Activated CD4-positive, alpha-beta memory T cell treated with anti-CD3 and anti-CD28 coated beads, Interleukin-2, amount 10 ng/mL, durations not matched to agents 7 days and 5 days (primary cell): ENCODE measurements around the gene FMO5. TPM values are rescaled to one million over a fixed set of nuclear protein-coding genes. Genes with fewer than 3 reads are reported as not detected.
"Not testable (repeated sequence)": the region's sequence is repeated elsewhere in the genome, so short reads cannot be mapped to it uniquely, and the experiment has no call there.

ENCODE experiments used
- CTCF ChIA-PET: fragments of 350-600 bp; sonication (Branson Sonifier 250); formaldehyde crosslinking; loops from one replicate; lab custom pipeline; 2021; ENCODE audit warnings: antibody characterized with exemption, inconsistent platforms; lab: Charles Lee
- POLR2A ChIA-PET: fragments of 350-600 bp; sonication (Branson Sonifier 250); formaldehyde crosslinking; loops from one replicate; lab custom pipeline; 2021; ENCODE audit warnings: antibody characterized with exemption; lab: Charles Lee
- DNase-seq: peaks from one replicate; pipeline ENCODE4 v3.0.0-alpha.2; 2020
- H3K27ac Mint-ChIP-seq: one replicate; pipeline ENCODE4 v1.8.0; 2021; ENCODE audit warnings: mild to moderate bottlenecking, mixed read lengths
- H3K27me3 Mint-ChIP-seq: one replicate; pipeline ENCODE4 v1.8.0; 2021; ENCODE audit warnings: mixed read lengths
- H3K36me3 Mint-ChIP-seq: one replicate; pipeline ENCODE4 v1.8.0; 2021; ENCODE audit warnings: low read depth, mixed read lengths
- H3K4me1 Mint-ChIP-seq: one replicate; pipeline ENCODE4 v1.8.0; 2021; ENCODE audit warnings: mixed read lengths
- H3K4me3 Mint-ChIP-seq: one replicate; pipeline ENCODE4 v1.8.0; 2021; ENCODE audit warnings: mild to moderate bottlenecking, mixed read lengths
- H3K9me3 Mint-ChIP-seq: one replicate; pipeline ENCODE4 v1.8.0; 2021; ENCODE audit warnings: mixed read lengths
- total RNA-seq, 2 experiments: library from RNA; stranded (reverse); gene quantifications; one replicate each; pipeline ENCODE4 v1.2.3, GENCODE V29; 2021

Gene FMO5
- total RNA-seq, 2 experiments from 2014 or later: 0.53 to 0.73 TPM

GRCh38 chr1:147236959-147237791 lies 12.0 kb upstream of the FMO5 start:
- H3K27me3 Mint-ChIP-seq: peaks cover 3% of the 10 kb centered on the region
- H3K4me3 Mint-ChIP-seq: no peak overlapping the region
- POLR2A ChIA-PET: interaction anchor here (2.3 kb wide), 1 partner anchor 153 kb away, joined by 8 read pairs; no protein-coding TSS in a partner anchor
- H3K27ac Mint-ChIP-seq: no peak overlapping the region
- DNase-seq: no peak
- H3K9me3 Mint-ChIP-seq: peaks cover 2% of the 10 kb centered on the region
- H3K4me1 Mint-ChIP-seq: peaks cover 6% of the 10 kb centered on the region
- H3K36me3 Mint-ChIP-seq: no peaks in the 10 kb centered on the region
- CTCF ChIA-PET: interaction anchor here (1.2 kb wide), 1 partner anchor 64 kb away, joined by 4 read pairs; no protein-coding TSS in a partner anchor

GRCh38 chr1:147236448-147236847 lies 11.3 kb upstream of the FMO5 start:
- Mint-ChIP-seq H3K4me3 (no peak overlapping the region), H3K27ac (no peak overlapping the region), H3K4me1 (no peaks in the 10 kb centered on the region), H3K27me3 (peaks cover 4% of the 10 kb centered on the region), H3K36me3 (no peaks in the 10 kb centered on the region), H3K9me3 (peaks cover 2% of the 10 kb centered on the region)
- ChIA-PET POLR2A (interaction anchor here (2.3 kb wide), 1 partner anchor 152 kb away, joined by 8 read pairs; no protein-coding TSS in a partner anchor), CTCF (no interaction called here)
- DNase-seq: no peak

DNA sequence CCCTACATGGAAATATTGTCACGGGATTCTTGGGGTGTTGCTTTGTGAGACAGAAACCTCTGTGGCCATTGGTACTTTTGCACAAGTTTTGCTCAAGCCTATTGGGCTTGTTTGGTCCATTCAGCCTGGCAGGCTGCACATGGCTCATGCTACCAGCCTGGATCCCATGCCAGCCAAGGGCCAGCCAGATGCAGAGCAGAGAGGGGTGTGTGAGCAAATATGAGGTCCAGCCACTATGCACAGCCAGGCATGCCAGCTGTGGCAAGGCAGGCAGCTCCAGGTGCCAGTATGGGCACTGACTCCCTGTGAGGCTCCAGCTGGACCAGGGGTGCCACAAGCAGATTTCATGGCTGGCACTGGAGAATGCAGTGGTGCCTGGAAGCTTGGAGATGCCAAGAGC lies 10.7 kb upstream of the FMO5 start:
- Mint-ChIP-seq H3K27me3 (peaks cover 11% of the 10 kb centered on the region), H3K4me1 (no peaks in the 10 kb centered on the region)
- CTCF ChIA-PET: no interaction called here

GRCh38 chr1:147233903-147234302 lies 8.8 kb upstream of the FMO5 start:
- CTCF ChIA-PET: not testable (repeated sequence)

More for the DNA sequence above, 10.7 kb upstream of the FMO5 start:
- Mint-ChIP-seq H3K36me3 (no peaks in the 10 kb centered on the region), H3K9me3 (peaks cover 2% of the 10 kb centered on the region), H3K27ac (no peak overlapping the region), H3K4me3 (no peak overlapping the region)
- POLR2A ChIA-PET: no interaction called here
- DNase-seq: no peak

GRCh38 chr1:147231032-147231431 lies 5.9 kb upstream of the FMO5 start:
- H3K27ac Mint-ChIP-seq, CTCF ChIA-PET, H3K4me1 Mint-ChIP-seq, DNase-seq, H3K36me3 Mint-ChIP-seq, H3K4me3 Mint-ChIP-seq, H3K27me3 Mint-ChIP-seq, H3K9me3 Mint-ChIP-seq, POLR2A ChIA-PET: not testable (repeated sequence)

More at GRCh38 chr1:147233903-147234302, 8.8 kb upstream of the FMO5 start:
- H3K9me3 Mint-ChIP-seq, H3K27ac Mint-ChIP-seq, POLR2A ChIA-PET, H3K36me3 Mint-ChIP-seq, H3K4me1 Mint-ChIP-seq, DNase-seq, H3K4me3 Mint-ChIP-seq, H3K27me3 Mint-ChIP-seq: not testable (repeated sequence)

GRCh38 chr1:147223740-147224615 lies 1.2 kb downstream of the FMO5 start:
- peaks cover 3% of the 10 kb centered on the region for H3K36me3 Mint-ChIP-seq
- no peak for DNase-seq
- peaks cover 18% of the 10 kb centered on the region for H3K4me1 Mint-ChIP-seq
- no peak overlapping the region for H3K4me3 Mint-ChIP-seq
- CTCF ChIA-PET: interaction anchor here (1.4 kb wide), 1 partner anchor 19 kb away, joined by 5 read pairs; no protein-coding TSS in a partner anchor
- H3K27ac Mint-ChIP-seq: no peak overlapping the region
- no peaks in the 10 kb centered on the region for H3K9me3 Mint-ChIP-seq
- peaks cover 1% of the 10 kb centered on the region for H3K27me3 Mint-ChIP-seq
- POLR2A ChIA-PET: interaction anchor here (2.0 kb wide), 1 partner anchor 139 kb away, joined by 6 read pairs; no protein-coding TSS in a partner anchor

DNA sequence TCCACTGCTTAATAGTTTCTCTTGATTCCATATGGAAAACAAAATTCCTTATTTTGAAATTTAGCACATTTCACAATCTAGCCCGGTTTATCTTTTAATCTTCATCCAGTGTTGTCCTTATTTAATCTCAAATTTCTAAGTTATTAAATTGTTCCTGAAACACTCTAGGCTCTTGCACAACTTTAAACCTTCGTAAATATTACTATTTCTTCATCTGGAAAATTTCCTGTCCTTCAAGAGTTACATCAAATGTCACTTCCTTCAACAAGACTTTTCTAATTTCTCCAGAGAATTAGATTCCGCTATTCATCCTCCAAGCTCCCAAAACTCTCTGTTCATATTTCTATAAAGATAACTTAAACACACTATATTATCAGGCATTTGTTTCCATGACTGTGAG lies 6.5 kb downstream of the FMO5 start:
- no peak for DNase-seq
- H3K27ac Mint-ChIP-seq: no peak overlapping the region
- POLR2A ChIA-PET: no interaction called here
- CTCF ChIA-PET: no interaction called here
- H3K27me3 Mint-ChIP-seq: peaks cover 1% of the 10 kb centered on the region
- no peaks in the 10 kb centered on the region for H3K9me3 Mint-ChIP-seq
- no peaks in the 10 kb centered on the region for H3K4me1 Mint-ChIP-seq
- no peak overlapping the region for H3K4me3 Mint-ChIP-seq
- H3K36me3 Mint-ChIP-seq: no peaks in the 10 kb centered on the region

GRCh38 chr1:147217141-147217540 lies 8.0 kb downstream of the FMO5 start:
- Mint-ChIP-seq H3K36me3 (no peaks in the 10 kb centered on the region), H3K4me1 (no peaks in the 10 kb centered on the region), H3K4me3 (no peak overlapping the region), H3K27me3 (peaks cover under 1% of the 10 kb centered on the region), H3K27ac (no peak overlapping the region), H3K9me3 (no peaks in the 10 kb centered on the region)
- POLR2A ChIA-PET: no interaction called here
- CTCF ChIA-PET: no interaction called here
- no peak for DNase-seq

- Mint-ChIP-seq H3K4me3 (no peak overlapping the region), H3K36me3 (no peaks in the 10 kb centered on the region), H3K27me3 (no peaks in the 10 kb centered on the region), H3K27ac (no peak overlapping the region), H3K4me1 (no peaks in the 10 kb centered on the region), H3K9me3 (no peaks in the 10 kb centered on the region)
- ChIA-PET CTCF (no interaction called here), POLR2A (no interaction called here)
- DNase-seq: no peak
Observed at GRCh38 chr1:147216124-147216523, 9.0 kb downstream of the FMO5 start.

DNA sequence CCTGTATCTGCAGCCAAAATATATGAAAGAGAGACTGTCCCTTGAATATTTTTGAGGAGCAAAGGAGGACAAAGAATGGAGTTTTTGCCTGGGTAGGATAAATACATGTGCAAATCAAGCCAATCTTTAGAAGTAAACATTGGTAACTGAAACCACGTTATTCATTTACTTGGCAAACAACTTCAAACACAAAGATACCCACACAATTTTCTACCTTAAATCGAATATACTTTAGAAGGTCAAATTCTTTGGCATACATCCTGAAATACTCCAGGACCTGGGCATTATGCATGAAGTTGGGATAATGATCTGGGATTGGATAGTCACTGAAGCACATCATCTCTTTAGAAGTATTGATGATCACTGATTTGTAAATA lies 9.6 kb downstream of the FMO5 start:
- Mint-ChIP-seq H3K4me3 (no peak overlapping the region), H3K36me3 (no peaks in the 10 kb centered on the region), H3K27me3 (no peaks in the 10 kb centered on the region), H3K27ac (no peak overlapping the region), H3K4me1 (no peaks in the 10 kb centered on the region), H3K9me3 (no peaks in the 10 kb centered on the region)
- CTCF ChIA-PET: no interaction called here
- POLR2A ChIA-PET: no interaction called here
- no peak for DNase-seq

DNA sequence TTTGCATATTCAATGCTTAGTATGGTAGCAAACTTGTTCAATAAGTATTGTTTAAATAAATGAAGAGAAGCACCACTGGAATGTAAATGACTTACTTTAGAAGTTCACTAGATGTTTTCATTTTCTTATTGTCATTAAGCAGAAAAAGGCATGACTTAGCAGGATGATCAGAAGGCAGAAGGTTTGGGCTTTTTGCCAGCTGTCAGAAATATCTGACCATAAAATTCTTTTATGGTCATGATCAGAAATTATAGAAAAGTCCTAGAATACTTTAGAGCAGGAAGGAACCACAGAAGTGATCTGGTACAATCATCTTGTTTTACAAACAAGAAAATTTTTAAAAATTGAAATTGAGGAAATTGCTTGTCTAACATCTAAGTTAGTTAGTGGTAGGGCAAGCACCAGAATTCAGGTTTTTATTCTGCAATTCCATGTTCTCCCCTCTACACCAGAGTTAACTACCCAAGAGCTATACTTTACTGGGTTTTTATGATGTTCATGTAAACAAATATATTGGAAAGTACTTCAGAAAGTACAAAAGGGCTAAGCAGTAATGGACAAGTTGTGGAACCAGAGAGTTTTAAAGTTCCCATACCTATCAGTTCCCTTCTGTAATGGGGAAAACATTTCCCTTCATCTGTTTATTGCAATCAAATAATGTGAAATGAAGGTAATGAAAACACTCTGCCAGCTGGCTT lies 10.1 kb downstream of the FMO5 start:
- Mint-ChIP-seq H3K27ac (no peak overlapping the region), H3K9me3 (no peaks in the 10 kb centered on the region), H3K27me3 (no peaks in the 10 kb centered on the region), H3K36me3 (no peaks in the 10 kb centered on the region), H3K4me1 (no peaks in the 10 kb centered on the region), H3K4me3 (no peak overlapping the region)
- ChIA-PET CTCF (no interaction called here), POLR2A (no interaction called here)
- DNase-seq: no peak

DNA sequence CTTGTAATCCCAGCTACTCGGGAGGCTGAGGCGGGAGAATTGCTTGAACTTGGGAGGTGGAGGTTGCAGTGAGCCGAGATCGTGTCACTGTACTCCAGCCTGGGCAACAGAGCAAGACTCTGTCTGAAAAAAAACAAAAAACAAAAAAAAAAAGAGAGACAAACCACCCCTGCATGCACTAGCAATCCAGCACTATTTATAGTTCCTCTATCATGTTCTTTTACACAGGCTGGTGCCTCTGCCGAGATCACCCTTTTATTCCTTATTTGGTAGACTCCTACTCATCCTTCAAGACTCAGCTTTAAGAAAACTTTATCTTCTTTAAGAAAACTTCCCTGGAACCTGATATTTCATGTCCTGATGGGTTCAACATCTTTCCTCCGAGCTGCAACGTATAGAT lies 10.8 kb downstream of the FMO5 start:
- no peaks in the 10 kb centered on the region for H3K36me3 Mint-ChIP-seq
- no peaks in the 10 kb centered on the region for H3K4me1 Mint-ChIP-seq
- ChIA-PET POLR2A (no interaction called here), CTCF (no interaction called here)
- H3K9me3 Mint-ChIP-seq: no peaks in the 10 kb centered on the region
- DNase-seq: no peak
- H3K4me3 Mint-ChIP-seq: no peak overlapping the region
- no peaks in the 10 kb centered on the region for H3K27me3 Mint-ChIP-seq
- no peak overlapping the region for H3K27ac Mint-ChIP-seq

DNA sequence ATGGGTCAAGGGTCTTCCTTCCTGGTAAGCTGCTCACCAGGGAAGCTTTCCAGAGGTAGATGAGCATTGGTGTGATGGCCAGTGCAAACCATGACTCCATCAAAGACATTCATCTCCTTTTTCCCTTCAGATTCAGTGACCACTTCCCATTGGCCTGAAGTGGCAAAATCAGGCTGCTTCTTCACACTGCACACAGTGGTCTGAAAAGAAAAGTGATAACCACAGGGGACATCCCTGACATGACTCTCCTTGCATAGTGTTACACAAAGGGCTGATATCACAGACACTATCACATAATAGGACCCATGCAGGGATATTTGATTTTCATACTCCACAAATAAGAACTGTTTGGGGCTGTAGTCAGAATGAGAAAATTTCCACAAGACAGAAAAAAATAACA lies 11.9 kb downstream of the FMO5 start:
- H3K4me3 Mint-ChIP-seq: no peak overlapping the region
- DNase-seq: no peak
- CTCF ChIA-PET: no interaction called here
- POLR2A ChIA-PET: no interaction called here
- no peaks in the 10 kb centered on the region for H3K36me3 Mint-ChIP-seq
- no peaks in the 10 kb centered on the region for H3K9me3 Mint-ChIP-seq
- H3K4me1 Mint-ChIP-seq: no peaks in the 10 kb centered on the region
- no peak overlapping the region for H3K27ac Mint-ChIP-seq
- H3K27me3 Mint-ChIP-seq: no peaks in the 10 kb centered on the region
